Measurements from ENCODE around the gene CCDC180.

- no peak for TF ChIP-seq ZNF274 (IDR thresholded peaks at IDR 0.05; ENCODE audit: low read depth, low read length)
- TF ChIP-seq YY1 (IDR thresholded peaks at IDR 0.05; ENCODE audit: insufficient read depth, insufficient read length) = no peak
- no peak for TF ChIP-seq SUZ12 (IDR thresholded peaks at IDR 0.05; ENCODE audit: extremely low read depth, insufficient read depth, insufficient read length)
Observed at GRCh38 chr9:97299809-97300414, 7.5 kb upstream of the CCDC180 start.

All from NT2/D1 (cell line).